Measurements from ENCODE around the gene PLAAT4. TPM values are rescaled to one million over a fixed set of nuclear protein-coding genes. Genes with fewer than 3 reads are reported as not detected.

PLAAT4 gene
- total and polyA plus RNA-seq, 2 of the 8 experiments (the other 6 are each of a cell fraction or from before 2014, with no cell fraction given): 2.8 to 4.1 TPM

GRCh38 chr11:63520606-63521170 lies 15.9 kb upstream of the PLAAT4 start (continued):
- TF ChIP-seq CTCF (IDR thresholded peaks at IDR 0.05; ENCODE audit: control extremely low read depth in 1 of 3, insufficient read depth in 1 of 3, low read depth in 1 of 3, low read length in 3 of 3): no peak

All from H1 (cell line).